Measurements from ENCODE around the gene RPF1. TPM values are rescaled to one million over a fixed set of nuclear protein-coding genes. Genes with fewer than 3 reads are reported as not detected.
A peak's percentile ranks its signal among the peaks of the same experiment; 100 is the strongest.
"Not testable (repeated sequence)": the region's sequence is repeated elsewhere in the genome, so short reads cannot be mapped to it uniquely, and the experiment has no call there.

The RPF1 gene
- total RNA-seq, 1 donor from 2014 or later: 22.4 TPM

DNA sequence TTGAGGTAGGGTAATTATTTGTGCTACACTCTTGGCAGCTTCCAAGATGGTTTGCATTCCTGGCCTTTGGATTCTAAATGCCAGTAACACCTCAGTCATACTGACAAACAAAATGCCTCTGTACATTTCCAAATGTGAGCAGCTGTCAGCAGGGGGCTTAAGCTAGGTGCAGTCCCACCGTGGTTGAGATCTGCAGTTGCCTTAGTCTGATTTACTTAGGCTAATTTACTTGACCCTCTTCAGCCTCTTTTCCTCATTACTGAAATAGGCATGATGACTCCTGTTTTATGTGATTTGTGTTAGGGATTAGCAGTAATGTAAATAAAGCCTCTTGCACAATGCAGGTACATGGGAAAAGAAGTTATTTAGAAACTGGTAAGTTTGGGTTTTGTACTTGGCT lies 13.7 kb downstream of the RPF1 start:
- no peak for DNase-seq (ENCODE audit: low spot score)

GRCh38 chr1:84493747-84494146 lies 14.7 kb downstream of the RPF1 start:
- DNase-seq (ENCODE audit: low spot score): no peak

DNA sequence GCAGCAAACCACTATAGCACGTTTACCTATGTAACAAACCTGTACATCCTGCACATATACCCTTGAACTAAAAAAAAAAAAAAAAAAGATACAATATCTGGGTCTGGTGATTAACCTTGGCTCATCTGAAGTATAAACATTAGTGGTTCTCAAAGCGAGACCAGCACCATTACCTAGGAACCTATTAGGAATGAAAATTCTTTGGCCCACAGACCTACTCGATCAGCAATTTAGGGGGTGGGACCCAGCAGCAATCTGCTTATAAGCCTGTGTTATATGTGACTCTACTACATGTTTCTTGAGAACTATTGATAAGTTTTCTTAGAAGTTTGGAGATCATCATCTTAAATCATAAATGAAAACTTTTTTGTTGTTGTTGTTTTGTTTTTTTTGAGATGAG lies 17.4 kb downstream of the RPF1 start:
- no peak for DNase-seq (ENCODE audit: low spot score)

DNA sequence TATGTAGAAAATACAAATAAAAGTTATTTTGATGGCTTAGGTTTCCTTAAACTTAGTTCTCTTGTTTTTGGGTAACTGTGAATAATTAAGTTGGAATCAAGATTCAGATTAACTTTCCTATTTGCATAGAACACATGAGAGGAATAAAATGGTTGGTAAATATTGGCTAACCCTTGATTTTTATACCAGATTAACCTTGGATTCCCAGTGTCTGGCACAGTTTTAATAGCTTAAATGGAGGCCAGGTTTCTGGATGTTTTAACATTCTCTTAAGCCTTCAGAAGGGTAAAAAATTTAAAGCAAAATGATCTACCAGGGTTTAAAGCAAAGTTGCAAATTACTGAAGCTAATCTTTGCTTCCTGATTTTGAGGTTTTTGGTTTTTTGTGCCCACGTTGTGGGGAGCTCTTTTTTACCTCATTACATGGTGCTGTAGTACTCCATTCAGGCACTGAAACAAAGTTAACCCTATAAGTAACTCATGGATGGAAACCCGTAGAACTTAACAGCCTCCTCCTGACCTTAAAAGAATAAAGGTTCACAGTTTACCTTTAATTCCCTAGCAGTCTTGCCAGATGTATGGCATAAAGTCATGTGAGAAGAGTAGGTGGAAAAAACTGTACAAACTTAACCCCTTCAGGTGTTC lies 18.7 kb downstream of the RPF1 start:
- no peak for DNase-seq (ENCODE audit: low spot score)

DNA sequence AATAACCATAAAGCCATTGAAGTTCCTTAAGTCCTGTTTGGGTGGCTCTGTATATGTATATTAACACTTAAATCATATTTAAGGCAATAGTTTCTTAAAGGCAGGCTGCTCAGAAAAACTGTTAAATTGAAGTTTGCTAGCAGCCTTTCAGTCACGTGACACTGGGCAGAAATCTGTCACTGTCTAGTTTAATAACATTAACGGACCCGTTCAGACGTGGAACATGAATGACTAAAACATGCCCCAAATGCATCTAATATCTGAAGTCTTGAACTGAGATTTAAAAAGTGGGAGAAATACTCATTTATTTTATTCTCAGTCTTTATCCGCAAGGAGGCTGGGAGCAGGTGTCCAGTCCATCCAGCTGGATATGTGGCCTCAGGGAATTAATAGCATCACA lies 23.9 kb downstream of the RPF1 start:
- DNase-seq (ENCODE audit: low spot score): no peak

DNA sequence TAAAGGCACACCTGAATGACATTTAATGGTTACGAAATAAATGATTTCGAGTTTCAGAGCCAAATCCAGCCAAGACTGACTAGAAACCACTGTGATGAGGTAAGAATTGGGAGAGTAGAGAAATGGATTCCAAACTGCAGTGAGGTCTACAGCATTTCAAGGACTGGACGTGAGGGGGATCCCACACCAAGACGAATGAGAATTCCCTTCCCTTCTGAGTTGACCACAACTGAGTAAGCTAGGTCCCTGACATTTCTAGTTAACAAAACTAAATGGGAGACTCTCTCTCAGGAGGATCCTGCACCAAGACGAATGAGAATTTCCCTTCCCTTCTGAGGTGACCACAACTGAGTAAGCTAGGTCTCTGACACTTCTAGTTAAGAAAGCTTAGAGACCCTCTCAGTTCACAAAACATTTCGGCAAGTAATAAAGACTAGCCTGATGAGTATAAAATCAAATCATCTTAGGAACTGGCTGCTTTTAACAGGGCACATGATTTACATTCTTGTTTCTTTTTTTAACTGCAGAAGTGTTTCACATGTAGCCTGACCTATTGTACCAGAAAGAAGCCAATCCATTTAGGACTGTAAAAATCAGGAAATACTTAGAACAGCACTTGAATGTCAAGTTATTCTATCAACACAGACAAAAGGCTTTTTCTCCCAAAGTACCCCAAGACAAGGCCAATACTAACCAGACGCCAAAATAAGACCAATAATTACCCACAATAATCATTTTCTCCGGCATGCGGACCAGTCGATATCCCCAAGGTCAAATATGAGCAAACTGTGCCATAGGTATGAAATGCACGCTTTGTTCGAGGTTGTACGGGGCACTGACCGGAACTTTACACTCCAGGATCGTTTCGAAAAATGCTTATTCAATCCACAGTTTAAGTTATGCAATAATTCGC lies 25.8 kb downstream of the RPF1 start:
- no peak for DNase-seq (ENCODE audit: low spot score)

DNA sequence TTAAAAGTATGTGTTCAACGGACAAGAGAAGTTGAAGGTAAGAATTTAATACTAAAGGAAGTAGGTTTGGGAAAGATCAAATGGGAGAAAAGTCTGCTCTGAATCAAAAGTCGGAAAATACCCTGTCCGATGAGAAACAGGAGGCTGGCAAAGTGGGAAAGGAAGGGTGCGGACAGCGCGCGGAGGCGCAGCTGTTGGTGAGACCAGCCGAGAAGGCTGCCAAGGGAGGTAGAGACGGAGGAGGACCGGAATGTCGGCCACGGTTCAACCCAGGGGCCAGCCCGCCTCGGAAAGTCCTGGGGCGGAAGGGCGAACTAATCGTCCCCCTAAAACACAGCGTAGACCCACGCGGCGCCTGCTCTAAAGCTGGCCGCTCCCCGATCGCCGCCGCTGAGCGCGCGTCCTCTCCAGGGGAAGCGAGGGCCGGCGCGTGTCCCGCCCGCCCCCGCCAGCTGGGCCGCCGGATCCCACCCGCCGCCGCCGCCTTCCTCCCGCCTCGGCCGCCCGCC lies 26.5 kb downstream of the RPF1 start:
- no peak for DNase-seq (ENCODE audit: low spot score)

DNA sequence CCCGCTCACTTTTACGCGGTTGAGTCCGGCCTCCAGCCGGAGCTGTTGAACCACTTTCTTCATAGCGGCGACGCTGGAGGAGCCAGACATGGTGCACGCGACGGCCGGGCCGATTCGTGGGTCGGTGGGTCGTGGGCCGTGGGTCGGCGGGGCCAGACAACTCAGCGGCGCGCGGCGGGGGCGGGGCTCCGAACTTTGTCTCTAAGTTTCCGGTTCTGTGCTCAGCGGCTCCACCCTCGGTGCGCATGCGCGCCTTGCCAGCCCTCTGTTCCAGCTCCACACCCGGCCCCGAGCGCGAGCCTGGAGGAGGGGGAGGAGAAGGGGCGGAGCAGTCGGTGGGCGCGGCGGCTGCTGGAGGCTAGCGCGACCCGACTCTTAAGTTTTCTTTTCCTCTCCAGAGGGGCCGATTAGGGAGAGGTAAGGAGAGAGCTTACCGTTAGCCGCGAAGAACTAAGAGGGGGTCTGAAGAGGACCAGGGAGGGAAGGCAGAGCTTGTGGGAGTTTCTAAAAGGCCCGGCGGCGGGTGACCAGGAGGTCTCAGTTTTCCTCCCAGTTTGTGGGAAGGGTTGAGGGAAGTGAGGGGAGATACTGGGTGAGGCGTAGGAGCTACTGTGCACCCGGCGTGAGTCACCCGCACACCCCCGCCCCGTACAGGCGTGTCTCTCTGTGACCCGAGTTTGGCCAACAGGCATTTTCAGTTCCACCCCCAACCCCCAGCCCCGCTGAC lies 27.1 kb downstream of the RPF1 start, which contains the start of the genes GNG5 and SPATA1:
Gene GNG5 (minus strand): TSS at position 580 of the 727 bp plus-strand sequence. CDS start 490 bp downstream, at position 90.
Gene SPATA1 (plus strand): TSS at position 385 of the 727 bp plus-strand sequence. CDS start 9,974 bp downstream, outside the sequence.
- peak; percentile 100 for DNase-seq (ENCODE audit: low spot score)

GRCh38 chr1:84506729-84507453 lies 27.8 kb downstream of the RPF1 start:
- no peak for DNase-seq (ENCODE audit: low spot score)

DNA sequence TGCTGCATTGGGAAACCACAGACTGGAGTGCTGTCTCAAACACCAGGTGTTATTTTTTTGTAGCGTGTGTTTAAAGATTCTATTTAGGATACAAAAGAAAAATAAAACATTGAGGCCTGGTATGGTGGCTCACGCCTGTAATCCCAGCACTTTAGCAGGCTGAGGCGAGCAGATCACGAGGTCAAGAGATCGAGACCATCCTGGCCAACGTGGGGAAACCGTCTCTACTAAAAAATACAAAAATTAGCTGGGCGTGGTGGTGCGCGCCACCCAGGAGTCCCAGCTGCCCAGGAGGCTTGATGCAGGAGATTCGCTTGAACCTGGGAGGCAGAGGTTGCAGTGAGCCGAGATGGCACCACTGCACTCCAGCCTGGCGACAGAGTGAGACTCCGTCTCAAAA lies 28.8 kb downstream of the RPF1 start:
- not testable (repeated sequence) for DNase-seq (ENCODE audit: low spot score)

- DNase-seq (ENCODE audit: low spot score): no peak
Measured at GRCh38 chr1:84508510-84508909, 29.4 kb downstream of the RPF1 start.

DNA sequence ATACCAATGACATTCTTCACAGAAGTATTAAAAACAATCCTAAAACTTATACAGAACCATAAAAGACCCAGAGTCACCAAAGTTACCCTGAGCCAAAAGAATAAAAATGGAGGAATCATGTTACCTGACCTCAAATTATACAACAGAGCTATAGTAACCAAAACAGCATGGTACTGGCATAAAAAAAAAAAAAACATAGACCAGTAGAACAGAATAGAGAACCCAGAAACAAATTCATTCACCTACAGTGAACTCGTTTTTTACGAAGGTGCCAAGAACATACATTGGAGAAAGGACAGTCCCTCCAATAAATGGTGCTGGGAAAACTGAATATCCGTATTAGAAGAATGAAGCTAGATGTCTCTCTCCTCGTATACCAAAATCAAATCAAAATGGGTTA lies 30.0 kb downstream of the RPF1 start:
- no peak for DNase-seq (ENCODE audit: low spot score)

- no peak for DNase-seq (ENCODE audit: low spot score)
Measured at GRCh38 chr1:84510165-84510564, 31.1 kb downstream of the RPF1 start.

DNA sequence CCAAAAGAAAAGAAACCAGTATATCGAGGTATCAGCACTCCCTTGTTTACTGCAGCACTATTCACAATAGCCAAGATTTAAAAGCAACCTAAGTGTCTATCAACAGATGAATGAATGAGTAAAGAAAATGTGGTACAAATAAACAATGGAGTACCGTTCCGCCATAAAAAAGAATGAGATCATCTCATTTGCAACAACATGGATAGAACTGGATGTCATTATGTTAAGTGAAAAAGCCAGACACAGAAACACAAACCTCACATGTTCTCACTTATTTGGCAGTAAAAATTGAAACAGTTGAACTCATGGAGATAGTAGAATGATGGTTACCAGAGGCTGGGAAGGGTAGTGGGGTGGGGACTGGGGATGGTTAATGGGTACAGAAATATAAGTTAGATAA lies 31.6 kb downstream of the RPF1 start:
- DNase-seq (ENCODE audit: low spot score): no peak

DNA sequence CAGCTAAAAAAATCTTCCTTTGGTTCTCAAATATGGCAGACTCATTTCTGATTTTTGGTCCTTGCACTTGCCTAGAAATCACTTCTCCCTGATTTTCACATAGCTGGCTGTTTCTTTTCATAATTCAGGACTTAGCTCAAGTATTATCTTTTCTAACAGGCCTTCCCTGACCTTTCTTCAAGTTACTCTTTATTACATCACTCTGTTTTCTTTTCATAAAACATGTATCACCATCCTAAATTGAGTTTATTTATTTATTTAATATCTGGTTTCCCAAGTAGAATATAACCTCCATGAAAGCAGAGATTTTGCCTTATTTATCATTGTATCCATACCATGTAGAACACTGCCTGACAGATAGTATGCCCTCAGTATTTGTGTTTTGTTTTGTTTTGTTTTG lies 45.5 kb downstream of the RPF1 start:
- no peak for DNase-seq (ENCODE audit: low spot score)

DNA sequence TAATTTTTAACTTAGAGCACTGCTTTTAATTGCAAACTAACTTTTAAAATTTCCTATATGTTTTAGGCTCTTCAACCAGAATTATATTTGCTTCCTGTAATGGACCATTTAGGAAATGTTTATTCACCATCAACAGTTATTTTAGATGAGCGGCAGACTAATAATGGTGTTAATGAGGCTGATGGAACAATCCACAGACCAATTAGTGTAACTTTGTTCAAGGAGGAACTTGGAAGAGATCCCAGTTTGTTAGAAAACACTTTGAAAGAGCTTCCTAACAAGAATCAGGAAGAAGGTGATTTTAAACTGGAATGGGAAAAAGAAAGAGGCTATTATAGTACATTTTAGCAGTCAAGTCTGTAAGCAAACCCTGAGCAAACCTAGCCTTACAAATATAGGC lies 46.7 kb downstream of the RPF1 start:
- no peak for DNase-seq (ENCODE audit: low spot score)

- no peak for DNase-seq (ENCODE audit: low spot score)
Measured at GRCh38 chr1:84538599-84538998, 59.5 kb downstream of the RPF1 start.

GRCh38 chr1:84539972-84540371 lies 60.9 kb downstream of the RPF1 start:
- no peak for DNase-seq (ENCODE audit: low spot score)

GRCh38 chr1:84540759-84541158 lies 61.7 kb downstream of the RPF1 start:
- DNase-seq (ENCODE audit: low spot score): no peak

- no peak for DNase-seq (ENCODE audit: low spot score)
Measured at GRCh38 chr1:84541679-84542078, 62.6 kb downstream of the RPF1 start.
